K562 (cell line): Measurements from ENCODE around the gene ACBD4. TPM values are rescaled to one million over a fixed set of nuclear protein-coding genes. Genes with fewer than 3 reads are reported as not detected.

Experiments used
- CBX2 ChIP-seq: fragments of 200-600 bp; sonication (generic); IDR thresholded peaks from one replicate; pipeline ENCODE4 v1.6.1; 2012; ENCODE audit warnings: mild to moderate bottlenecking, low read length, inconsistent platforms; ENCODE audit not compliant: insufficient read depth, poor library complexity, severe bottlenecking
- CTCF ChIP-seq, 3 experiments: IDR thresholded peaks in 2 of 3; conservative IDR thresholded peaks in 1 of 3; 2 replicates each; pipeline ENCODE4 v1.5.1; 2011 to 2012; ENCODE audit warnings: low read length in 3 of 3, mild to moderate bottlenecking in 3 of 3, control low read depth in 2 of 3, improper control_type of control experiment in 1 of 3, inconsistent platforms in 1 of 3, low read depth in 1 of 3, mixed read lengths in 1 of 3, moderate library complexity in 1 of 3; ENCODE audit not compliant: insufficient read depth in 2 of 3
- CTCFL ChIP-seq: IDR thresholded peaks from 2 replicates; pipeline ENCODE4 v1.6.1; 2011; ENCODE audit warnings: borderline replicate concordance, low read depth, mild to moderate bottlenecking, moderate library complexity, low read length; ENCODE audit not compliant: insufficient read depth, poor library complexity, severe bottlenecking
- JUNB ChIP-seq: fragments of 450-650 bp; formaldehyde crosslinking; conservative IDR thresholded peaks from 2 replicates; pipeline ENCODE4 v1.4.0; 2020; ENCODE audit warnings: mild to moderate bottlenecking
- POLR2AphosphoS2 ChIP-seq: IDR thresholded peaks from 2 replicates; pipeline ENCODE4 v1.6.1; 2012; ENCODE audit warnings: low read length, improper control_type of control experiment
- PRDM10 ChIP-seq: fragments of 450-650 bp; IDR thresholded peaks from 2 replicates; pipeline ENCODE4 v1.6.1; 2018; ENCODE audit not compliant: partially characterized antibody
- RAD21 ChIP-seq, 2 experiments: fragments of 250-450 bp in 1 of 2; fragments of 450-650 bp in 1 of 2; sonication (Bioruptor Pico) in 1 of 2; formaldehyde crosslinking in 1 of 2; IDR thresholded peaks in 1 of 2; conservative IDR thresholded peaks in 1 of 2; 2 replicates each; pipeline versions ENCODE4 v1.4.0 to v1.8.0; 2020 to 2022; ENCODE audit warnings: mild to moderate bottlenecking in 2 of 2, moderate library complexity in 1 of 2
- SIX5 ChIP-seq, 2 experiments: IDR thresholded peaks; 2 replicates each; pipeline ENCODE4 v1.6.1; 2011; ENCODE audit warnings: low read length in 2 of 2, borderline replicate concordance in 1 of 2, low read depth in 1 of 2, mild to moderate bottlenecking in 1 of 2, moderate library complexity in 1 of 2; ENCODE audit not compliant: insufficient read depth in 1 of 2
- SMAD1 ChIP-seq: fragments of 150-350 bp; IDR thresholded peaks from 2 replicates; pipeline ENCODE4 v1.6.1; 2014; ENCODE audit warnings: low read length, low read depth; ENCODE audit not compliant: partially characterized antibody
- SNAPC5 ChIP-seq: fragments of 250-450 bp; sonication (Bioruptor Pico); IDR thresholded peaks from 2 replicates; pipeline ENCODE4 v1.8.0; 2021; ENCODE audit warnings: moderate library complexity, mild to moderate bottlenecking, inconsistent platforms
- SREBF1 ChIP-seq: fragments of 150-350 bp; IDR thresholded peaks from 2 replicates; pipeline ENCODE4 v1.6.1; 2014; ENCODE audit warnings: antibody characterized with exemption, low read depth, low read length, borderline replicate concordance
- ZBTB43 ChIP-seq: sonication (generic); formaldehyde crosslinking; IDR thresholded peaks from 2 replicates; pipeline ENCODE4 v1.8.0; 2023; ENCODE audit warnings: mild to moderate bottlenecking, missing genetic modification reagents
- ZKSCAN1 ChIP-seq: fragments of 150-350 bp; IDR thresholded peaks from 2 replicates; pipeline ENCODE4 v1.6.1; 2016; ENCODE audit warnings: low read depth, low read length
- ZNF507 ChIP-seq: conservative IDR thresholded peaks from 2 replicates; pipeline ENCODE4 v1.6.1; 2017; ENCODE audit warnings: missing genetic modification characterization, missing compliant biosample characterization
- polyA plus RNA-seq, 8 experiments: library from polyadenylated mRNA; depleted of rRNA in 4 of 8; stranded (reverse) in 5 of 8; unstranded in 3 of 8; fragments of >200 nt; fragmentation: Nextera tagmentation in 2 of 8; fragmentation: Illumina TruSeq in 1 of 8; extraction: Ambion mirVana in 2 of 8; extraction: Trizol in 1 of 8; gene quantifications; 2 replicates each; pipeline versions ENCODE4 v1.2.1 to v1.2.3, GENCODE V29; 2011 to 2014; ENCODE audit warnings: inconsistent platforms in 1 of 8, missing spikeins in 1 of 8
- total RNA-seq, 7 experiments: library from RNA; depleted of rRNA in 6 of 7; stranded (reverse); fragments of >200 nt in 6 of 7; fragmentation: Illumina TruSeq in 2 of 7; extraction: Trizol in 2 of 7; gene quantifications; 2 replicates each; pipeline versions ENCODE4 v1.2.1 to v1.2.3, GENCODE V29; 2011 to 2021; ENCODE audit warnings: low replicate concordance in 1 of 7

Gene ACBD4
- total and polyA plus RNA-seq, 9 of the 15 experiments (the other 6 are each of a cell fraction or from before 2014, with no cell fraction given): 0.14 to 6.9 (median 4.6) TPM

GRCh38 chr17:45108595-45109521, 26.6 kb upstream of the ACBD4 start (continued):
- TF ChIP-seq CTCFL: no peak
- TF ChIP-seq ZBTB43 (CRISPR knock-in tag): no peak
- peak; percentile 84 for TF ChIP-seq PRDM10
- peak in 1 of 2 experiments; percentile 39; a peak in 2 of 4 replicates for TF ChIP-seq RAD21 (CRISPR knock-in tag; conservative IDR thresholded peaks at IDR 0.05 in 1 of 2, IDR thresholded peaks at IDR 0.05 in 1 of 2)
- no peak for TF ChIP-seq SIX5 (IDR thresholded peaks at IDR 0.05; ENCODE audit: borderline replicate concordance in 1 of 2, insufficient read depth in 1 of 2, low read depth in 1 of 2, low read length in 2 of 2)
- TF ChIP-seq SREBF1: no peak
- no peak for TF ChIP-seq ZKSCAN1
- no peak for TF ChIP-seq CBX2
- no peak for TF ChIP-seq JUNB (CRISPR knock-in tag)
- no peak for TF ChIP-seq SNAPC5 (CRISPR knock-in tag)
- no peak for TF ChIP-seq POLR2AphosphoS2
- no peak for TF ChIP-seq SMAD1
- no peak for TF ChIP-seq ZNF507 (tag)
- peak in 1 of 3 experiments; percentile 20; a peak in 1 of 6 replicates for TF ChIP-seq CTCF (IDR thresholded peaks at IDR 0.05 in 2 of 3, conservative IDR thresholded peaks at IDR 0.05 in 1 of 3; ENCODE audit: insufficient read depth in 2 of 3, low read depth in 1 of 3, low read length in 3 of 3)
